H1 (cell line): Measurements from ENCODE around the gene SPTB. TPM values are rescaled to one million over a fixed set of nuclear protein-coding genes. Genes with fewer than 3 reads are reported as not detected.

ENCODE experiments used
- CTCF ChIA-PET: fragments of 300-600 bp; sonication (Branson Sonifier 250); formaldehyde crosslinking; loops from one replicate; lab custom pipeline; 2021; ENCODE audit not compliant: partially characterized antibody; lab: Charles Lee
- POLR2A ChIA-PET: fragments of 300-600 bp; sonication (Branson Sonifier 250); formaldehyde crosslinking; loops from one replicate; lab custom pipeline; 2021; ENCODE audit warnings: inconsistent platforms; ENCODE audit not compliant: partially characterized antibody; lab: Charles Lee
- DNase-seq, 2 experiments: peaks; one replicate each; pipeline versions ENCODE4 v3.0.0 to v3.0.0-alpha.2; 2010 to 2022; ENCODE audit warnings: low spot score in 2 of 2, low read depth in 1 of 2, mixed read lengths in 1 of 2
- FAIRE-seq: peaks from 2 replicates; lab custom pipeline; 2011; peaks lifted over from hg19 to GRCh38; lab: Jason Lieb, UNC
- H2AFZ ChIP-seq: 2 replicates; pipeline ENCODE4 v1.8.1; 2012; ENCODE audit warnings: low read length, inconsistent platforms
- H2AK5ac ChIP-seq: 2 replicates; pipeline ENCODE4 v1.6.1; 2013; ENCODE audit warnings: low read depth, low read length
- H2BK120ac ChIP-seq: replicated peaks from 2 replicates; pipeline ENCODE3; 2013; ENCODE audit warnings: low read depth, low read length, inconsistent platforms
- H2BK12ac ChIP-seq: 2 replicates; pipeline ENCODE4 v1.6.1; 2013; ENCODE audit warnings: low read depth, low read length
- H2BK15ac ChIP-seq: 2 replicates; pipeline ENCODE4 v1.6.1; 2013; ENCODE audit warnings: low read length
- H2BK20ac ChIP-seq: 2 replicates; pipeline ENCODE4 v1.6.1; 2013; ENCODE audit warnings: low read length
- H2BK5ac ChIP-seq: 2 replicates; pipeline ENCODE4 v1.6.1; 2013; ENCODE audit warnings: low read depth, low read length
- H3K14ac ChIP-seq: 2 replicates; pipeline ENCODE4 v1.6.1; 2013; ENCODE audit warnings: inconsistent platforms; ENCODE audit not compliant: insufficient read length
- H3K18ac ChIP-seq: 2 replicates; pipeline ENCODE4 v1.6.1; 2013; ENCODE audit warnings: low read length; ENCODE audit errors: extremely low read depth
- H3K23ac ChIP-seq: 2 replicates; pipeline ENCODE4 v1.6.1; 2013; ENCODE audit warnings: inconsistent platforms; ENCODE audit not compliant: insufficient read length
- H3K23me2 ChIP-seq: 2 replicates; pipeline ENCODE4 v1.6.1; 2013; ENCODE audit warnings: low read depth, low read length
- H3K27ac ChIP-seq: 2 replicates; pipeline ENCODE4 v1.6.1; 2011; ENCODE audit warnings: low read depth, low read length, inconsistent platforms
- H3K27me3 ChIP-seq, 4 experiments: replicated peaks in 1 of 4; 1 replicate in 1 of 4; 2 replicates in 3 of 4; pipeline versions ENCODE4 v1.6.1 to v1.8.1; 2011 to 2013; ENCODE audit warnings: low read length in 3 of 4, mild to moderate bottlenecking in 3 of 4, inconsistent platforms in 2 of 4, mixed read lengths in 2 of 4, moderate library complexity in 1 of 4; ENCODE audit not compliant: control insufficient read depth in 3 of 4, insufficient read depth in 3 of 4; ENCODE audit errors: extremely low read depth in 1 of 4
- H3K36me3 ChIP-seq, 4 experiments: 2 replicates each; pipeline versions ENCODE4 v1.6.1 to v1.8.1; 2011 to 2013; ENCODE audit warnings: mild to moderate bottlenecking in 4 of 4, low read length in 3 of 4, moderate library complexity in 2 of 4, control low read depth in 1 of 4, inconsistent platforms in 1 of 4; ENCODE audit not compliant: insufficient read depth in 4 of 4, control insufficient read depth in 2 of 4
- H3K4ac ChIP-seq: replicated peaks from 2 replicates; pipeline ENCODE3; 2013; ENCODE audit warnings: low read length, low read depth, mixed read lengths, inconsistent platforms; ENCODE audit not compliant: insufficient read length
- H3K4me1 ChIP-seq, 4 experiments: replicated peaks in 1 of 4; 1 replicate in 1 of 4; 2 replicates in 3 of 4; pipeline versions ENCODE4 v1.6.1 to v1.8.1; 2011 to 2013; ENCODE audit warnings: low read length in 3 of 4, inconsistent platforms in 2 of 4, mixed read lengths in 1 of 4; ENCODE audit not compliant: insufficient read depth in 4 of 4, control insufficient read depth in 3 of 4
- H3K4me2 ChIP-seq, 2 experiments: 2 replicates each; pipeline versions ENCODE4 v1.6.1 to v1.8.1; 2011 to 2013; ENCODE audit warnings: low read depth in 2 of 2, low read length in 2 of 2, control low read depth in 1 of 2, inconsistent platforms in 1 of 2, mild to moderate bottlenecking in 1 of 2; ENCODE audit not compliant: insufficient read depth in 1 of 2
- H3K4me3 ChIP-seq, 4 experiments: fragments of 200-600, 300-600 bp in 1 of 4; sonication (generic), shearing (Covaris generic), sonication (Bioruptor Twin) in 1 of 4; 2 replicates each; pipeline versions ENCODE4 v1.5.1 to v1.8.1; 2011 to 2016; ENCODE audit warnings: low read length in 4 of 4, low read depth in 3 of 4, control low read depth in 2 of 4, inconsistent platforms in 2 of 4, mild to moderate bottlenecking in 2 of 4, mixed read lengths in 1 of 4, moderate library complexity in 1 of 4; ENCODE audit not compliant: insufficient read depth in 2 of 4; ENCODE audit errors: extremely low read depth in 1 of 4
- H3K56ac ChIP-seq: replicated peaks from 2 replicates; pipeline ENCODE3; 2013; ENCODE audit warnings: low read depth, mild to moderate bottlenecking, mixed read lengths, low read length, inconsistent platforms; ENCODE audit not compliant: insufficient read length
- H3K79me1 ChIP-seq: 2 replicates; pipeline ENCODE4 v1.6.1; 2013; ENCODE audit warnings: low read depth, low read length, control low read depth
- H3K79me2 ChIP-seq, 2 experiments: 2 replicates each; pipeline versions ENCODE4 v1.6.1 to v1.8.1; 2012 to 2013; ENCODE audit warnings: low read length in 2 of 2, mild to moderate bottlenecking in 2 of 2, inconsistent platforms in 1 of 2; ENCODE audit not compliant: insufficient read depth in 2 of 2, control insufficient read depth in 1 of 2
- H3K9ac ChIP-seq, 4 experiments: replicated peaks in 1 of 4; 1 replicate in 1 of 4; 2 replicates in 3 of 4; pipeline versions ENCODE4 v1.6.1 to v1.8.1; 2011 to 2013; ENCODE audit warnings: low read depth in 3 of 4, low read length in 3 of 4, control low read depth in 2 of 4, mild to moderate bottlenecking in 2 of 4, moderate library complexity in 2 of 4, inconsistent platforms in 1 of 4; ENCODE audit errors: extremely low read depth in 1 of 4
- H3K9me3 ChIP-seq, 2 experiments: 2 replicates each; pipeline versions ENCODE4 v1.6.1 to v1.8.1; 2012 to 2013; ENCODE audit warnings: mild to moderate bottlenecking in 2 of 2, moderate library complexity in 2 of 2, control low read depth in 1 of 2, inconsistent platforms in 1 of 2, low read depth in 1 of 2, low read length in 1 of 2, mixed read lengths in 1 of 2; ENCODE audit not compliant: insufficient read depth in 2 of 2
- H4K20me1 ChIP-seq, 2 experiments: replicated peaks in 1 of 2; 2 replicates each; pipeline versions ENCODE3 to v1.8.1; 2011 to 2013; ENCODE audit warnings: inconsistent platforms in 2 of 2, low read length in 2 of 2, mild to moderate bottlenecking in 1 of 2; ENCODE audit not compliant: insufficient read depth in 2 of 2, control insufficient read depth in 1 of 2
- H4K5ac ChIP-seq: 2 replicates; pipeline ENCODE4 v1.6.1; 2013; ENCODE audit warnings: low read length, low read depth, mixed read lengths, inconsistent platforms; ENCODE audit not compliant: insufficient read length
- H4K8ac ChIP-seq: 2 replicates; pipeline ENCODE4 v1.8.0; 2013; ENCODE audit warnings: mild to moderate bottlenecking, moderate library complexity, low read length, inconsistent platforms; ENCODE audit not compliant: insufficient read depth; ENCODE audit errors: extremely low read depth
- H4K91ac ChIP-seq: replicated peaks from 2 replicates; pipeline ENCODE3; 2013; ENCODE audit warnings: low read length, mixed read lengths, inconsistent platforms; ENCODE audit not compliant: insufficient read length
- BACH1 ChIP-seq: IDR thresholded peaks from 2 replicates; pipeline ENCODE4 v1.6.1; 2012; ENCODE audit warnings: low read length, improper control_type of control experiment
- BCL11A ChIP-seq, 2 experiments: IDR thresholded peaks; one replicate each; pipeline ENCODE4 v1.6.1; 2011; ENCODE audit warnings: low read depth in 2 of 2, low read length in 2 of 2, mild to moderate bottlenecking in 2 of 2
- EGR1 ChIP-seq: IDR thresholded peaks from 2 replicates; pipeline ENCODE4 v1.6.1; 2011; ENCODE audit warnings: low read depth, low read length, borderline replicate concordance
- EP300 ChIP-seq, 2 experiments: IDR thresholded peaks; 1 replicate in 1 of 2; 2 replicates in 1 of 2; pipeline ENCODE4 v1.6.1; 2011 to 2012; ENCODE audit warnings: low read depth in 2 of 2, low read length in 2 of 2, mild to moderate bottlenecking in 2 of 2, borderline replicate concordance in 1 of 2, inconsistent platforms in 1 of 2, moderate library complexity in 1 of 2
- KDM1A ChIP-seq: fragments of 200-600, 300-600 bp; sonication (generic); IDR thresholded peaks from 2 replicates; pipeline ENCODE4 v1.7.1; 2016; ENCODE audit warnings: mild to moderate bottlenecking, low read length, borderline replicate concordance
- NANOG ChIP-seq: IDR thresholded peaks from 2 replicates; pipeline ENCODE4 v1.6.1; 2011; ENCODE audit warnings: low read length, low read depth, mild to moderate bottlenecking, inconsistent platforms; ENCODE audit not compliant: insufficient read depth, poor library complexity, severe bottlenecking
- PHF8 ChIP-seq: fragments of 200-600 bp; sonication (generic); conservative IDR thresholded peaks from 2 replicates; pipeline ENCODE4 v1.7.1; 2012; ENCODE audit warnings: low read depth, mild to moderate bottlenecking, inconsistent platforms, low read length, moderate library complexity
- RXRA ChIP-seq: IDR thresholded peaks from 2 replicates; pipeline ENCODE4 v1.6.1; 2011; ENCODE audit warnings: low read depth, mild to moderate bottlenecking, low read length, moderate library complexity; ENCODE audit not compliant: insufficient read depth
- SIX5 ChIP-seq: IDR thresholded peaks from 2 replicates; pipeline ENCODE4 v1.6.1; 2011; ENCODE audit warnings: mild to moderate bottlenecking, low read depth, low read length
- TAF1 ChIP-seq: IDR thresholded peaks from 2 replicates; pipeline ENCODE4 v1.6.1; 2011; ENCODE audit warnings: mild to moderate bottlenecking, low read depth, low read length
- TAF7 ChIP-seq: optimal IDR thresholded peaks from 2 replicates; pipeline ENCODE3; 2011; ENCODE audit warnings: low read depth, mild to moderate bottlenecking, inconsistent platforms, low read length, moderate library complexity, borderline replicate concordance
- TEAD4 ChIP-seq: IDR thresholded peaks from 2 replicates; pipeline ENCODE4 v1.6.1; 2012; ENCODE audit warnings: low read depth, low read length, inconsistent platforms, mixed read lengths
- YY1 ChIP-seq: IDR thresholded peaks from 2 replicates; pipeline ENCODE4 v1.6.1; 2011; ENCODE audit warnings: low read depth, mild to moderate bottlenecking, low read length
- WGBS, 2 experiments: shearing (Covaris generic) in 1 of 2; methylation state at CpG; one replicate each; pipeline versions ENCODE4 v1.1.6 to v1.1.7; 2013 to 2015; ENCODE audit warnings: low lambda C conversion rate in 2 of 2, mixed read lengths in 2 of 2, inconsistent platforms in 1 of 2, low coverage in 1 of 2, missing lambda C conversion rate in 1 of 2; ENCODE audit not compliant: insufficient replicate concordance in 2 of 2, insufficient coverage in 1 of 2, insufficient read length in 1 of 2; ENCODE audit errors: extremely low coverage in 1 of 2, missing lambda C conversion rate in 1 of 2; 5-methylcytosine and 5-hydroxymethylcytosine counted together
- polyA plus RNA-seq, 7 experiments: library from polyadenylated mRNA; depleted of rRNA in 3 of 7; stranded (reverse) in 5 of 7; unstranded in 2 of 7; fragments of >200 nt in 5 of 7; fragments of 200-250 nt in 2 of 7; gene quantifications; 1 replicate in 5 of 7; 2 replicates in 1 of 7; 4 replicates in 1 of 7; pipeline versions ENCODE4 v1.2.1 to v1.2.3, GENCODE V29; 2011 to 2013; ENCODE audit warnings: missing spikeins in 2 of 7, mixed read lengths in 2 of 7
- total RNA-seq: library from RNA; stranded (reverse); fragmentation: NEBNext Ultra II Directional; extraction: Animal tissue kit (Norgen Biotek cat#: 25700); gene quantifications from 2 replicates; pipeline ENCODE4 v1.2.1, GENCODE V29; 2021

SPTB gene
- total and polyA plus RNA-seq, 2 of the 8 experiments (the other 6 are each of a cell fraction or from before 2014, with no cell fraction given): 0.30 to 2.4 TPM

DNA sequence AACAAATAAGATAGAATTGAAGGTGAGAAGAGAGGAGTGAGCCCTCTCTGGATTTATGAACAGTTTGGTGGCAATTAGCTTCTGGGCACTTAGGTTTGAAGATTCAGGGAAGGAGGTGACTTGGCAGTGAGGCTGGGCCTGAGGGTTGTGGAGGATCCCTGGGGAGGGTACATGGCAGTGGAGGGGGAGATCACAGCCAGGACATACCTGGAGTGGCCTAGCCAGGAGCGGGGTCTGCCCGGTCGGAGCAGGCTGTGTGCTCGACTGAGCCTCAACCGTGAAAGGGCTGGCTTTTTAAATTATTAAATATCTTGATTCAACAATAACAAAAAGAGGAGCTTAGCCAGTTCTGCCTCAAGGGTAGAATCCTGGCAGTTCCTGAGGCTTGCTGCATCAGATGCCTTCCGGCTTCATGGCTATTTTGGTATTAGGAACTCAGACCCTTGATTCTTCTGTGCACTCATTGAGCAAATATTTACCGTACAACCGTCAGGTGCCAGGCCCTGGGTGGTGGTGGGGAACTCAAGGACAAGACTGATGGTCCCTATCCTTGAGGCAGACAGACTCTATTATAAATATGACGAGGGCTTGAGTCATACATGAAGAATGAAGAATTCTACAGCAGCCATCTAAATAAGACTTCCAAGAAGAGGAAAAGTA lies 73.4 kb downstream of the SPTB start:
- no peaks in the 10 kb centered on the region; a peak in 1 of 7 replicates for H3K4me1 ChIP-seq
- H3K56ac ChIP-seq: no peak overlapping the region
- no peak overlapping the region for H3K18ac ChIP-seq
- H3K9me3 ChIP-seq: no peaks in the 10 kb centered on the region
- CTCF ChIA-PET: interaction anchor here (0.7 to 6.4 kb wide), 6 partner anchors 12 to 249 kb away, joined by 3 to 54 read pairs (median 4); no protein-coding TSS in a partner anchor
- POLR2A ChIA-PET: no interaction called here
- H2BK5ac ChIP-seq: no peak overlapping the region
- no peaks in the 10 kb centered on the region for H3K79me1 ChIP-seq
- 85% methylated on average over 9 of the region's 9 CpGs; no CpG with 5 or more reads in 1 of the 2 experiments for WGBS, 2 experiments
- H3K27ac ChIP-seq: no peak overlapping the region
- no peaks in the 10 kb centered on the region for H3K23me2 ChIP-seq
- DNase-seq (no peak), FAIRE-seq (no peak)
- H3K4me2 ChIP-seq: no peak overlapping the region
- H2BK20ac ChIP-seq: no peak overlapping the region
- H2AFZ ChIP-seq: no peak overlapping the region; the same call in 1 of the 2 replicates
- no peaks in the 10 kb centered on the region for H3K27me3 ChIP-seq
- no peak overlapping the region for H3K14ac ChIP-seq
- H4K5ac ChIP-seq: no peak overlapping the region
- no peak overlapping the region for H3K4ac ChIP-seq
- no peak overlapping the region for H2BK15ac ChIP-seq
- no peak overlapping the region for H2BK12ac ChIP-seq
- no peak overlapping the region for H3K23ac ChIP-seq
- no peaks in the 10 kb centered on the region for H4K20me1 ChIP-seq
- H4K91ac ChIP-seq: no peak overlapping the region
- H3K9ac ChIP-seq: no peak overlapping the region
- no peak overlapping the region for H3K4me3 ChIP-seq
- H2AK5ac ChIP-seq: no peak overlapping the region
- no peaks in the 10 kb centered on the region for H3K79me2 ChIP-seq
- H2BK120ac ChIP-seq: no peak overlapping the region
- no peak overlapping the region for H4K8ac ChIP-seq
- no peaks in the 10 kb centered on the region for H3K36me3 ChIP-seq
- TF ChIP-seq SIX5: no peak
- no peak for TF ChIP-seq KDM1A
- no peak for TF ChIP-seq YY1
- TF ChIP-seq NANOG: no peak
- TF ChIP-seq EP300 (IDR thresholded peaks at IDR 0.05; ENCODE audit: borderline replicate concordance in 1 of 2, low read depth in 2 of 2, low read length in 2 of 2): no peak
- TF ChIP-seq RXRA: no peak
- no peak for TF ChIP-seq PHF8
- no peak for TF ChIP-seq EGR1
- no peak for TF ChIP-seq TEAD4
- no peak for TF ChIP-seq TAF1
- TF ChIP-seq BCL11A (IDR thresholded peaks at IDR 0.05; ENCODE audit: low read depth in 2 of 2, low read length in 2 of 2): no peak
- TF ChIP-seq TAF7: no peak
- no peak for TF ChIP-seq BACH1
